A549 (cell line): ENCODE measurements around the gene HOMER3. TPM values are rescaled to one million over a fixed set of nuclear protein-coding genes. Genes with fewer than 3 reads are reported as not detected.
"Not testable (repeated sequence)": the region's sequence is repeated elsewhere in the genome, so short reads cannot be mapped to it uniquely, and the experiment has no call there.

Source experiments
- ATAC-seq, 2 experiments: fragments of 200-7000 bp in 1 of 2; fragments of >200 bp in 1 of 2; cut with Nextera tagmentation in 1 of 2; cut with Tn5 transposase in 1 of 2; 3 replicates each; pipeline versions ENCODE4 v1.8.0 to v1.9.1; 2018 to 2020; ENCODE audit warnings: mild to moderate bottlenecking in 1 of 2, moderate library complexity in 1 of 2
- CTCF ChIA-PET: fragments of 300-600 bp; sonication (Branson Sonifier 250); formaldehyde crosslinking; extraction: SDS; loops from one replicate; lab custom pipeline; 2021; ENCODE audit warnings: antibody characterized with exemption, inconsistent platforms; lab: Yijun Ruan, JAX
- POLR2A ChIA-PET: fragments of 350-600 bp; formaldehyde crosslinking; extraction: SDS; loops from one replicate; lab custom pipeline; 2021; ENCODE audit warnings: antibody characterized with exemption, inconsistent platforms; lab: Yijun Ruan, JAX
- DNase-seq, 2 experiments: peaks; one replicate each; pipeline versions ENCODE4 v3.0.0 to v3.0.0-alpha.2; 2011 to 2016; ENCODE audit warnings: low read depth in 1 of 2, low spot score in 1 of 2
- FAIRE-seq: peaks from 2 replicates; lab custom pipeline; 2011; peaks lifted over from hg19 to GRCh38; lab: Jason Lieb, UNC
- H3K27ac ChIP-seq, 2 experiments: fragments of >200 bp; sonication (Bioruptor Twin); formaldehyde crosslinking; 3 replicates each; pipeline ENCODE4 v1.5.1; 2016 to 2017
- H3K4me1 ChIP-seq: fragments of >200 bp; sonication (Bioruptor Twin); formaldehyde crosslinking; 3 replicates; pipeline ENCODE4 v1.6.1; 2016
- H3K4me2 ChIP-seq: fragments of >200 bp; sonication (Bioruptor Twin); formaldehyde crosslinking; 3 replicates; pipeline ENCODE4 v1.6.1; 2016
- H3K4me3 ChIP-seq: fragments of >200 bp; sonication (Bioruptor Twin); formaldehyde crosslinking; 3 replicates; pipeline ENCODE4 v1.5.1; 2016
- H3K9me3 ChIP-seq: fragments of >200 bp; sonication (Bioruptor Twin); formaldehyde crosslinking; 3 replicates; pipeline ENCODE4 v1.6.1; 2016
- BHLHE40 ChIP-seq: IDR thresholded peaks from 2 replicates; pipeline ENCODE4 v1.6.1; 2012; ENCODE audit warnings: low read depth, low read length, inconsistent platforms
- CEBPB ChIP-seq, 2 experiments: fragments of >200 bp in 1 of 2; sonication (Bioruptor Twin) in 1 of 2; formaldehyde crosslinking in 1 of 2; IDR thresholded peaks; 2 replicates each; pipeline ENCODE4 v1.6.1; 2012 to 2016
- CHD2 ChIP-seq: fragments of 150-350 bp; IDR thresholded peaks from 2 replicates; pipeline ENCODE4 v1.6.1; 2014; ENCODE audit warnings: low read length; ENCODE audit not compliant: partially characterized antibody
- FOXS1 ChIP-seq: fragments of 250-450 bp; sonication (Bioruptor Pico); IDR thresholded peaks from 2 replicates; pipeline ENCODE4 v1.5.0; 2020; ENCODE audit warnings: mild to moderate bottlenecking, moderate library complexity
- GATA3 ChIP-seq: IDR thresholded peaks from 2 replicates; pipeline ENCODE4 v1.6.1; 2012; ENCODE audit warnings: borderline replicate concordance
- HES2 ChIP-seq: fragments of >200 bp; sonication (Bioruptor Twin); formaldehyde crosslinking; IDR thresholded peaks from 2 replicates; pipeline ENCODE4 v1.6.1; 2016
- HMGXB4 ChIP-seq: fragments of 250-450 bp; sonication (Bioruptor Pico); IDR thresholded peaks from 2 replicates; pipeline ENCODE4 v1.5.0; 2021; ENCODE audit warnings: mild to moderate bottlenecking, moderate library complexity, borderline replicate concordance
- JUN ChIP-seq, 2 experiments: fragments of >200 bp; sonication (Bioruptor Twin); formaldehyde crosslinking; IDR thresholded peaks; 2 replicates in 1 of 2; 3 replicates in 1 of 2; pipeline ENCODE4 v1.6.1; 2016 to 2017
- JUNB ChIP-seq: fragments of >200 bp; sonication (Bioruptor Twin); formaldehyde crosslinking; IDR thresholded peaks from 2 replicates; pipeline ENCODE4 v1.6.1; 2016
- KDM5A ChIP-seq: fragments of 200-600 bp; sonication (generic); IDR thresholded peaks from 2 replicates; pipeline ENCODE4 v1.6.1; 2016; ENCODE audit warnings: antibody characterized with exemption, mild to moderate bottlenecking
- MAX ChIP-seq: IDR thresholded peaks from 2 replicates; pipeline ENCODE4 v1.6.1; 2012
- MAZ ChIP-seq: fragments of 150-350 bp; IDR thresholded peaks from 2 replicates; pipeline ENCODE4 v1.6.1; 2014; ENCODE audit warnings: antibody characterized with exemption, low read depth, low read length, borderline replicate concordance
- NPAS2 ChIP-seq: fragments of 250-450 bp; sonication (Bioruptor Pico); IDR thresholded peaks from 2 replicates; pipeline ENCODE4 v1.8.0; 2022; ENCODE audit warnings: mild to moderate bottlenecking, moderate library complexity, borderline replicate concordance
- PHF8 ChIP-seq: fragments of 200-600 bp; sonication (generic); IDR thresholded peaks from 2 replicates; pipeline ENCODE4 v1.6.1; 2016; ENCODE audit warnings: low read depth, mild to moderate bottlenecking, antibody characterized with exemption, moderate library complexity, borderline replicate concordance
- POLR2A ChIP-seq: IDR thresholded peaks from 2 replicates; pipeline ENCODE4 v1.6.1; 2012; ENCODE audit warnings: mild to moderate bottlenecking, low read length
- POLR2AphosphoS2 ChIP-seq: conservative IDR thresholded peaks from 2 replicates; pipeline ENCODE4 v1.6.1; 2012; ENCODE audit warnings: low read length, improper control_type of control experiment, inconsistent platforms
- RAD21 ChIP-seq, 2 experiments: fragments of >200 bp in 1 of 2; sonication (Bioruptor Twin) in 1 of 2; formaldehyde crosslinking in 1 of 2; IDR thresholded peaks in 1 of 2; conservative IDR thresholded peaks in 1 of 2; 2 replicates in 1 of 2; 3 replicates in 1 of 2; pipeline ENCODE4 v1.6.1; 2012 to 2018; ENCODE audit warnings: inconsistent platforms in 1 of 2
- RCOR1 ChIP-seq: fragments of 150-350 bp; IDR thresholded peaks from 2 replicates; pipeline ENCODE4 v1.6.1; 2014; ENCODE audit warnings: antibody characterized with exemption, low read length, low read depth
- SMC3 ChIP-seq: fragments of >200 bp; sonication (Bioruptor Twin); formaldehyde crosslinking; IDR thresholded peaks from 3 replicates; pipeline ENCODE4 v1.6.1; 2018; ENCODE audit warnings: inconsistent platforms
- ZFP36 ChIP-seq: fragments of 450-650 bp; IDR thresholded peaks from 2 replicates; pipeline ENCODE4 v1.6.1; 2014; ENCODE audit warnings: borderline replicate concordance; ENCODE audit not compliant: partially characterized antibody
- ZSCAN20 ChIP-seq: fragments of 250-450 bp; sonication (Bioruptor Pico); IDR thresholded peaks from 2 replicates; pipeline ENCODE4 v1.8.0; 2022; ENCODE audit warnings: mild to moderate bottlenecking, moderate library complexity
- WGBS: methylation state at CpG from one replicate; pipeline ENCODE4 v1.1.6; 2017; ENCODE audit errors: missing lambda C conversion rate; 5-methylcytosine and 5-hydroxymethylcytosine counted together
- polyA plus RNA-seq, 4 experiments: library from polyadenylated mRNA; depleted of rRNA in 3 of 4; stranded (reverse); fragments of >200 nt; fragmentation: RNase III in 1 of 4; extraction: RNeasy Plus Mini Kit Qiagen cat#74134 plus additional on column Dnase treatment in 1 of 4; gene quantifications; 2 replicates in 3 of 4; 3 replicates in 1 of 4; pipeline ENCODE4 v1.2.3, GENCODE V29; 2011 to 2017
- TF ChIP-seq, protein P1 (sequence below): fragments of 450-650 bp; IDR thresholded peaks from 2 replicates; pipeline ENCODE4 v1.6.1; 2014; ENCODE audit warnings: antibody characterized with exemption
- TF ChIP-seq, protein P2 (sequence below): fragments of >200 bp; sonication (Bioruptor Twin); formaldehyde crosslinking; IDR thresholded peaks from 3 replicates; pipeline ENCODE4 v1.6.1; 2016
- TF ChIP-seq, protein P3 (sequence below): fragments of >200 bp; sonication (Bioruptor Twin); formaldehyde crosslinking; IDR thresholded peaks from 3 replicates; pipeline ENCODE4 v1.5.1; 2016

The HOMER3 gene
- polyA plus RNA-seq, 2 of the 4 experiments (the other 2 are of a cell fraction): 9.9 to 35.4 TPM

DNA sequence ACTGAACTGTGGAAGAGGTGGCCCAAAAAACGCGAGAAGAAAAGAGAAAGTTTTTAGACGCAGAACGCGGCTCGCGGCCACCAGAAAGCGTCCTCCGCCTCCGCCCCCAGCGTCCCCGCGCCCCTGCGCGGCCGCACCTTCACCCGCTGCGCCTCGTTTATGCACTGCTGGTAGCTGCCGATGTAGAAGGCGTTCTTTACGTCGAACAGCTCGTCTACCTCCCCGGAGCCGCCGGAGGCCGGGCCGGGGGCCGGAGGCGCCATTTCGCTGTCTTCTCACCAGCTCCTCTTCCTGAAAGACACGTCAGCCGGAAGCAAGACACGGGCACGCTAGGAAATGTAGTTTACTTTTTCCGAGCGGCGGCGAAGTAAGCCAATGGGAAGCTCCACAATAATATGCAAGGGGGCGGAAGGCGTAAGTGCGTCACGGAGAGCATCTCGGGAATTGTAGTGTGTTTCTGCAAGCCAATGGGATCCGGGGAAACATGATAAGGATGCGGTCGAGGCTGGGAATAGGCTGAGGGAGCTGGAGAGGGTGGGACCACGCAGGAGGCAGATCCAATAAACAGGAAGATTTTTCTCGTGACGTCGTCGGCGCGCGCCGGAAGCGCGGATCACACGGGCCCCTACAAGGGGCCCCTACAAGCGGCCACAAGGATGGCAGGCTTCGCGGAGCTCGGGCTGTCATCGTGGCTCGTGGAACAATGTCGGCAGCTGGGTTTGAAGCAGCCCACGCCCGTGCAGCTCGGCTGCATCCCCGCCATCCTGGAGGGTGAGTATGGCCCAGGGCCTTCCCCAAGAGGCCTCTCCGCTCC lies 21.7 kb downstream of the HOMER3 start, which contains the start of the genes COPE and DDX49 (continued):
- TF ChIP-seq PHF8 (peak; percentile 72; the same call in 1 of the 2 replicates), ZFP36 (no peak), POLR2A (peak; percentile 59), HMGXB4 (0 out of 2 replicates have a peak, but pooled peaks have one; percentile 22), RCOR1 (no peak), MAX (peak; percentile 65), POLR2AphosphoS2 (no peak), HES2 (no peak), RAD21 (conservative IDR thresholded peaks at IDR 0.05 in 1 of 2, IDR thresholded peaks at IDR 0.05 in 1 of 2) (no peak), BHLHE40 (no peak), KDM5A (peak; percentile 85), MAZ (no peak), CHD2 (peak; percentile 61), JUNB (no peak), JUN (IDR thresholded peaks at IDR 0.05) (peak; percentile 8 to 75; a peak in 3 of 5 replicates)
- TF ChIP-seq, protein P1, sequence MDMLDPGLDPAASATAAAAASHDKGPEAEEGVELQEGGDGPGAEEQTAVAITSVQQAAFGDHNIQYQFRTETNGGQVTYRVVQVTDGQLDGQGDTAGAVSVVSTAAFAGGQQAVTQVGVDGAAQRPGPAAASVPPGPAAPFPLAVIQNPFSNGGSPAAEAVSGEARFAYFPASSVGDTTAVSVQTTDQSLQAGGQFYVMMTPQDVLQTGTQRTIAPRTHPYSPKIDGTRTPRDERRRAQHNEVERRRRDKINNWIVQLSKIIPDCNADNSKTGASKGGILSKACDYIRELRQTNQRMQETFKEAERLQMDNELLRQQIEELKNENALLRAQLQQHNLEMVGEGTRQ: peak; percentile 39; the same call in 1 of the 2 replicates
- TF ChIP-seq, protein P2, sequence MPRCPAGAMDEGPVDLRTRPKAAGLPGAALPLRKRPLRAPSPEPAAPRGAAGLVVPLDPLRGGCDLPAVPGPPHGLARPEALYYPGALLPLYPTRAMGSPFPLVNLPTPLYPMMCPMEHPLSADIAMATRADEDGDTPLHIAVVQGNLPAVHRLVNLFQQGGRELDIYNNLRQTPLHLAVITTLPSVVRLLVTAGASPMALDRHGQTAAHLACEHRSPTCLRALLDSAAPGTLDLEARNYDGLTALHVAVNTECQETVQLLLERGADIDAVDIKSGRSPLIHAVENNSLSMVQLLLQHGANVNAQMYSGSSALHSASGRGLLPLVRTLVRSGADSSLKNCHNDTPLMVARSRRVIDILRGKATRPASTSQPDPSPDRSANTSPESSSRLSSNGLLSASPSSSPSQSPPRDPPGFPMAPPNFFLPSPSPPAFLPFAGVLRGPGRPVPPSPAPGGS: 0 out of 3 replicates have a peak, but pooled peaks have one; percentile 43

DNA sequence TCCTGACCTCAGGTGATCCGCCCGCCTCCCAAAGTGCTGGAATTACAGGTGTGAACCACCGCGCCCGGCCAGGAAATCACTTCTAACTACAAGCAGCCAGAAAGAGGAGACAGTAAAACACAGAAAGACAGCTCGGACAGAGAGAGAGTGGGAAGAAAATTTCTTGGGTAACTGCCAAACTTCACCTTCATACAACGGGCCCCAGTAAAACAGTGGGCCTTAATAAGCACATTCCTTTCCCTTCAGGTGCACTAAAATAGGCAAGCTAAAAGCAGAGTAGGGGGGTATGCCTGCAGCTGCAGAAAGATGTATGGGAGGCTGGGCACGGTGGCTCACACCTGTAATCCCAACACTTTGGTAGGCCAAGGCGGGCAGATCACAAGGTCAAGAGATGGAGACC lies 23.4 kb downstream of the HOMER3 start:
- H3K4me2 ChIP-seq: peak overlapping the region; percentile 85
- not testable (repeated sequence) for H3K4me3 ChIP-seq, DNase-seq, ATAC-seq, H3K27ac ChIP-seq, H3K9me3 ChIP-seq, FAIRE-seq, H3K4me1 ChIP-seq
- ChIA-PET POLR2A (interaction anchor here (0.7 kb wide), 1 partner anchor 8 kb away, joined by 3 read pairs; no protein-coding TSS in a partner anchor), CTCF (interaction anchor here (1.1 to 2.7 kb wide), 4 partner anchors 23 to 78 kb away, joined by 3 to 28 read pairs (median 6); no protein-coding TSS in a partner anchor)
- 95% methylated on average over 9 of the region's 9 CpGs for WGBS

DNA sequence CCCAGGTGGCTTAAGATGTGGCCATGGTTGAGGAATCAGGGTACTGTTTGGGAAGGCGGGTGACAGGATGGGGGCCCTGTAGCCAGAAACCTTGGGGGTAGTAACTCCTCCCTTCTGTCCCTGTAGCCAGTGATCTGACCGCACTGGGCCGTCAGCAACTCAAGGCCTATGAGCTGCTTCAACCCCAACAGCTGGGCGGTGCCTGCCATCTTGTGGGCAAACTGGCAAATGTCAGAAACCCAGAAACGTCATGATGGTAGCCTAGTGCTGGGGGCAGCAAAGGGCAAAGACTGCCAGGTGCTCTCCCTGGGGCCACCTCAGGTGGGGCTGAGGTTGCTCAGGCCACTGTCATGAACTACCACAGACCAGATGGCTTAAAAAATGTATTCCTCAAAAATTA lies 25.4 kb downstream of the HOMER3 start:
- CTCF ChIA-PET: interaction anchor here (1.0 to 1.5 kb wide), 5 partner anchors 12 to 77 kb away, joined by 3 to 4 read pairs (median 3); no protein-coding TSS in a partner anchor
- ATAC-seq (peak in 1 of 2 experiments; percentile 27; a peak in 2 of 6 replicates), DNase-seq (peak in 1 of 2 experiments; percentile 68), FAIRE-seq (no peak)
- H3K9me3 ChIP-seq: no peaks in the 10 kb centered on the region
- no peak overlapping the region for H3K27ac ChIP-seq
- no peak for TF ChIP-seq NPAS2 (CRISPR knock-in tag)
- TF ChIP-seq, protein P3, sequence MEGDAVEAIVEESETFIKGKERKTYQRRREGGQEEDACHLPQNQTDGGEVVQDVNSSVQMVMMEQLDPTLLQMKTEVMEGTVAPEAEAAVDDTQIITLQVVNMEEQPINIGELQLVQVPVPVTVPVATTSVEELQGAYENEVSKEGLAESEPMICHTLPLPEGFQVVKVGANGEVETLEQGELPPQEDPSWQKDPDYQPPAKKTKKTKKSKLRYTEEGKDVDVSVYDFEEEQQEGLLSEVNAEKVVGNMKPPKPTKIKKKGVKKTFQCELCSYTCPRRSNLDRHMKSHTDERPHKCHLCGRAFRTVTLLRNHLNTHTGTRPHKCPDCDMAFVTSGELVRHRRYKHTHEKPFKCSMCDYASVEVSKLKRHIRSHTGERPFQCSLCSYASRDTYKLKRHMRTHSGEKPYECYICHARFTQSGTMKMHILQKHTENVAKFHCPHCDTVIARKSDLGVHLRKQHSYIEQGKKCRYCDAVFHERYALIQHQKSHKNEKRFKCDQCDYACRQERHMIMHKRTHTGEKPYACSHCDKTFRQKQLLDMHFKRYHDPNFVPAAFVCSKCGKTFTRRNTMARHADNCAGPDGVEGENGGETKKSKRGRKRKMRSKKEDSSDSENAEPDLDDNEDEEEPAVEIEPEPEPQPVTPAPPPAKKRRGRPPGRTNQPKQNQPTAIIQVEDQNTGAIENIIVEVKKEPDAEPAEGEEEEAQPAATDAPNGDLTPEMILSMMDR: peak; percentile 37; the same call in 2 of the 3 replicates
- peak; percentile 21; the same call in 1 of the 3 replicates for TF ChIP-seq SMC3
- TF ChIP-seq FOXS1 (CRISPR knock-in tag): no peak
- TF ChIP-seq CEBPB (IDR thresholded peaks at IDR 0.05): no peak
- no peak for TF ChIP-seq GATA3
- no peak for TF ChIP-seq RCOR1
- peak; percentile 48 to 67 for TF ChIP-seq RAD21 (conservative IDR thresholded peaks at IDR 0.05 in 1 of 2, IDR thresholded peaks at IDR 0.05 in 1 of 2)
- TF ChIP-seq ZSCAN20 (CRISPR knock-in tag): no peak
- TF ChIP-seq ZFP36: no peak
- H3K4me3 ChIP-seq: no peak overlapping the region
- no peak overlapping the region for H3K4me2 ChIP-seq
- 83% methylated on average over 1 of the region's 5 CpGs for WGBS
- POLR2A ChIA-PET: no interaction called here
- peaks cover 7% of the 10 kb centered on the region; the same call in 1 of the 3 replicates for H3K4me1 ChIP-seq
